HG03064 (cell line): Measurements from ENCODE around the gene NF1.

Experiments used
- ATAC-seq: cut with Tn5 transposase; IDR thresholded peaks from one replicate; pipeline ENCODE4 v1.9.1; 2021; ENCODE audit warnings: low read depth; ENCODE audit not compliant: unreplicated experiment

The NF1 gene

DNA sequence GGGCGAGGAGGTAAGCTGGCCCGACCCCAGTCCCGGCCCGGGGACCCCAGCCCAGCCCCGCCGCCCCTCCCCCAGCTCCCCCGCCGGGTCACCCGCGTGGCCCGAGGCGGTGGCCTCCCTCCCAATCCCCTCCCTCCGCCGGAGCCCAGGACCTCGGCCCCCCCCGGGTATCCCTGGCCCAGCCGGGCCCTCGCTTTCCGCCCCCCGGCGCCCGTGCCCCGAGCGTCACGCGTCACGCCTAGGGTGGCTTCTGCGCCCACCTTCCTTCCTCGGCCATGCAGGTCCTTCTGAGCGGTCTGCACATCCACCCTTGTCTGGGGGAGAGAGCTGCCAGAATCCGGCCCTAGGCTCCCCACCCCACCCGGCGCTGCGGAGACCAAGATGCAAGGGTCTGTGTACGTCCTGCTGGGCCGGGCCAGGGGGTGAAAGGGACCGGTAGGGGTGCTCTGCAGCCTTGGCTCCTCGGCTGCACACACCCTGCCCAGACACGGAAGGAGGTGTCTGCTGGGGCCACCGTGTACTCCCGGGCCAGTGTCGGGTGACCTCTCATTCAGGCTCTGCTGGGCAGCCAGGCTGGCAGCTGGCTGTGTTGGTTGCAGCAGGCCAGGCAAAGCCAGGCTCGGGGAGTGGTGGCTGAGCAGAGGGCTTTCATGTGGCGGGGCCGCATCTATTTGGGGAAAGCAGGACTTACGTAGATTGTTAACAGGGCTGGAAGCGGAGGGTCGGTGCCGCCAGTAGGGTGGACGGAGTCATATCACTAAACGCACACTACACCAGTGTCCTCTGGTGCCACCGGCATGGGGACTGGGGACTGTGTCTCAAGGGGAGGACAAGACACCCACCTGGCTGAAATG, 297.5 kb downstream of the NF1 start:
- no peak for ATAC-seq

DNA sequence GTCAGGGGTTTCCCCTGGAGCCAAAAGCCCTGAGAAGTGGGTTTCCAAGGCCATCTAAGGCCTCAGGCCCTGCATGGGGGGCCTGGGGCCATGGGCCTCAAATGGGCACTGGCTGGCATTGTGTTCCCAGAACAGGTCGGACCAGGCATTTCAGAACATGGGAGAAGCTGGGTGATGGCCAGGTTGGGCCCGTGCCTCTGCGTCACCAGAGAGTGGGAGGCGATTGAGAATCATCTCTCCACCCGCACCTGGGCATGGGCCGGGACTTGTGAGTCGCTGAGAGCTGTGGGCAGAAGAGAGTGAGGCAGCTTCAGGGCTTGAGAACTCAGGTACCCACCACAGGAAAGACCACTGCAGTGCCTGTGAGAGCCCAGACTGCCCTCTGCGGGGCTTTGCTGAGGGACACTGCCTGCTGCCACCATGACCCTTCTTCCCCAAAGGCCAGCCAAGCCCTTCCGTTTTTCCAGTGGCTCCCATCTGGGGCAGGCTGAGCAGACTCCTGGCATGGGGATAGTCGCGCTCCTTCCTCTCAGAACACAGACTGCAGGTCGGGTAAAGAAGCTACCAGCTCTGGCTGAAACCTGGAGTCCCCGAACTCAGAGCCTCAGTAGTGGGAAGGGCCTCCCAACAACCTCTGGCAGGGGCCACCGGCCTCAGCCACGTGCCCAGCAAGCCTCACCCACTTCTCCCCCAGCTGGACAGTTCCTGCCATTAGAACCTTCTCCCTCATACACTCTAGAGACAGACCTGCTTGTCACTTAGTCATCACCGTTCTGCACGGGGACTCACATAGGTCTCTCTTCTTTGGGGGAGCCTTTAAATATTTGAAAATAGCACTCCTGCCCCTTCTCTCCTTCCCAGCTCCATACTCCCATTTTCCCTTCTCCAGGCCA, 298.3 kb downstream of the NF1 start:
- no peak for ATAC-seq

DNA sequence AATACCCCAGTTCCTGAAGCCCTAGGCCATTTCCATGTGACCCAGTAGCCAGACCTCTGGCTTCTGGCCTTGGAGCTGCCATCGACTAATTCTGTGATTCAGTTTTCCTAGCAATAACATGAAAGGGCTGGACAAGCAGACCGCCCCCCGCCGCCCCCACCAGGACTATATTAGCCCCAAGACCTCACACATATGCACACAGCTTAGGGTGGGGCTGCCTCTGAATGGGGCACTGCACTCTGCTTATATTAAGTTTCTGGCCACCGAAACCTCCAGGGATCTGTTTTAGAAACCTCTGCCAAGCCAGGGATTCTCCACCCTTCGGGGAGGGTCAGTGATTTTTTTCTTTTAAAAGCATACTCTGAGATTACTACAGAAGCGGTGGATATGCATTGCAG, 299.0 kb downstream of the NF1 start:
- ATAC-seq: no peak

DNA sequence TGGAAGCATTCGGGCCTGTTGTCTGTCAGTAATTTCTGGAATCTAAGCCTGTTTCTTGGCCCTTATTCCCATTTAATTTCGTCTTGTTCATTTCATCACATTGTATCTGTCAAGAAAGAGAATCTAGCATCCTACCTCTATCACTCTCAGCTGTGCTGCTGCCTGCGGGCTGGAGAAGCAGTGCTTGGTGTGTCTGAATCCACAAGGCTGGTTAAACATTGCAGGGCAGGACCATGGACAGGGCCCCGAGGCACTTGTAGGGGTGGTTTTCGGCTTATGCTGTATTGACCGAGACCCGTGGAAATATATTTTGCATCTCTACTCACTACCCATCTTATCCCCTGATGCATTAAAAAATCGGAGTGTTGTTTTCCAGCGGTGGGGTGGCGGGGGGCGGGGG, 299.8 kb downstream of the NF1 start:
- ATAC-seq: no peak

DNA sequence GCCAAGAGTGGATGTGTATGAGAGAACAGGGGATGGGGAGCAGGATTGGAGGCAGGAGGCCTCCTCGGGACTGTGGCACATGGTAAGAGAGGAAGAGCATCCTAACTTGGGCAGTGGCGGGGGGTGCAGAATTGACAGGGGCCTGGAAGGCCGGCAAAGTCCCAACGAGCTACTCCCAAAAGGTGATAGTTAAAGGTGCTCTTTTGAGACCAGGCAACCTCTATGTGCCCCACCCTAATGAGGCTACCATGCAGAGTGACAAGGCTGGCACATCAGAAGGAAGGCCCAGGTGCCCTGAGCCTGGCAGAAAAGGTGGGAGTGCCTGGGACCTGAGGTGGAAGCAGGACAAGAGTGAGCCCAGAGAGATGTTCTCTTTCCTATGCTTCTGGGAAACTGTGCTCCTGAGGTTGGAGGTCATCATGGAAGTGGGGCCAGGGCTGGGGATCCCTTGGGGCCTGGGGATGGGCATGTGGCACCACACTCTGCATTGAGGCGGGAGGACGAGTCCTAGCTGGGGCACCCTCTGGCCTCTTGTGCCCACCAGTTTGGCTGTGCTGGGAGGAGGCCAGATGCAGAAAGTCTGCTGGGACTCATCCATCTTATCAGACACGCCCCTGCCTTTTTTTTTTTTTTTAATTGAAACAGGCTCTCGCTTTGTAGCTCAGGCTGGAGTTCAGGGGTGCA, 302.6 kb downstream of the NF1 start:
- ATAC-seq: no peak

DNA sequence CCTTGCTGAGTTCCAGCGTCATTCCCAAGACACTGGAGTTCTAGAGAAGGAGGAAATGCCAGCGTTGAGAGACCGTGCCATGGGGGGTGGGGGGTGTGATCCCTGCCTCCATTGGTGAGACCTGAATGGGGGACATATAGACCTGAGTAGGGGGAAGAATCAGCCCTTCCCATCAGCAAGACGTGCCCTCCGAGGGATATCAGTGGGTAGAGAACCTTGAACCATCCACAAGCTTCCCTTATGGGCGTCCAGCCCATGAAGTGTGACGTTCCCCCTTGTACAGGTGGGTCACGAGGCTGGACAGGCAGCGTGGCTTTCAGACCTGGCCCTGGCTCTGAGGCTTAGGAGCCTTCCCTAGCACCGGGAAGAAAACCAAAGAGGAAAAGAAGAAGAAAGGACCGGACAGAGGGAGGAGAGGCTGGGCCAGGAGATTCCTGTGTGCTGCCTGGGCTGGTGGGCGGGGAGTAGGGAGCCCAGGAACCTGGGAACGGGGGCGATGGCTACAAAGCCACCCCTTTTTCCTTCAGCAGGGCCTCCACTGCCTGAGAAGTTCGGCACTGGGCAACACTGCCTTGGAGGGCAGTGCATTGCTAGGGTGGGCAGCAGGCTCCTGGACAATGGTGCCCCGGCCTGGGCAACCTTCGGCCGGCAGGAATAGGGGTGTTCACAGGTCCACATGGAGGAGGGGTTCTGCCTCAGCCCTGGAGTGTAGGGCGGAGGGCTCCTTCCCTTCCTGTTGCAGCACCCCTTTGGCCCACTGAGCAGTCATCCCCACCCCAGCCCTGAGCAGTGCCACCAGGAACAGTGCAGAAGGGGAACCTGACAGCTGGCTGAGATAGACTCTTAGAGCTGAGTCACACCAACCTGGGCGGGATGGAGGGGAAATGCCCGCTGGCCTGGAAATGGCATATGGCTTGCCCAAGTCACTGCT, 303.9 kb downstream of the NF1 start:
- ATAC-seq: no peak

DNA sequence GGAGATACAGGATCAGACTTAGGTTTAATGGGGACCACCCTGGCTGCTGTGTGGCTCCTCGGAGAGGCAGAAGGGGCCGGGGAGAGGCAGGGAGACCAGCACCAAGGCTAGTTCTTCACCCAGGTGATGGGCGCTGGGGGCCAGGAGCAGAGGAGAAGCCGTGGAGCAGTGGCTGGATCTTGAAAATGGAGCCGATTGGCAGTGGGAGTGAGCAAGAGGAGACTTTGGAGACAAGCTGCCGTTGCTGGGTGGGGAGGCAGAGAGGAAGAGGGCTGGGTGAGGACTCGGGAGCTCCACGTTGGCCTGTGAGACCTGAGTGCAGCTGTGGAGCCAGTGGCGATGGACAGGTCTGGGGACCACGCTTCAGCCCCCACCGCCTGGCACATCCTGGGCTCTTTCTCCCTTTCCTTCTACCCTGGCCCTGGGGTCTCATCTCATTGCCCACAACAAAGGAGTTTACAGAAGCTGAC, 305.7 kb downstream of the NF1 start:
- ATAC-seq: no peak

DNA sequence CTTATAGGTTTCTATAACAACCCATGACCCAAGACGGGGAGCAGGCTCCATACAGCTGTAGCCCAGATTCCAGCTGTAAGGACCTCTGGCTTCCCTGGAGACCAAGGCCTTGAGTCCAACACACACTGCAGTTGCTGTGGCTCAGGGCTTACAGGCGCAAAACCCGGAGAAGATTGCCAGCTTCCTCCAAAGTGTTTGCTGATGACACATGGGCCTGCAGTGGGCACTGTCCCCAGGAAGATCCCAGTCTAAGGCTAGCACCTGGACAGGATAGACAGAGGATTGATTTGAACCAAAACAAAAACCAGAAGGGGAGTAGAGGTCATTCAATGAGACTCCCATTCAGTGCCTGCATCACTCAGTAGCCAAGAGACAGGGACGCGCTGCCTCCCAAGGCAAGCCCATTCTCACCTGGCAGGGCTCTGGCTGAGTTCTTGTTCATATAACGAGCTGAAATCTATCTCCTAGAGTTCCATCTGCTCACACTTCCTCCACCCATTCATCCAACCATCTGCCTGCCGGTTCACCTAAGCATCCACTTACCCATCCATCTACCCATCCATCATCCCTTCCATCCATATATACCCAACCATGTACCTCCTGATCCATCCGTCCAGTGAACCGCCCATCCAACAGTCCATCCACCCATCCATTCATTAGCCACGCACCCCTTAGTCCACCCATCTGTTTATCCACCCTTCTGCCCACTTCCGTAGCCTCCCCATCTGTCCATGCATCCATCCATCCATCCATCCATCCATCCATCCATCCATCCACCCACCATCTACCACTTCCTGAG, 306.9 kb downstream of the NF1 start:
- no peak for ATAC-seq

DNA sequence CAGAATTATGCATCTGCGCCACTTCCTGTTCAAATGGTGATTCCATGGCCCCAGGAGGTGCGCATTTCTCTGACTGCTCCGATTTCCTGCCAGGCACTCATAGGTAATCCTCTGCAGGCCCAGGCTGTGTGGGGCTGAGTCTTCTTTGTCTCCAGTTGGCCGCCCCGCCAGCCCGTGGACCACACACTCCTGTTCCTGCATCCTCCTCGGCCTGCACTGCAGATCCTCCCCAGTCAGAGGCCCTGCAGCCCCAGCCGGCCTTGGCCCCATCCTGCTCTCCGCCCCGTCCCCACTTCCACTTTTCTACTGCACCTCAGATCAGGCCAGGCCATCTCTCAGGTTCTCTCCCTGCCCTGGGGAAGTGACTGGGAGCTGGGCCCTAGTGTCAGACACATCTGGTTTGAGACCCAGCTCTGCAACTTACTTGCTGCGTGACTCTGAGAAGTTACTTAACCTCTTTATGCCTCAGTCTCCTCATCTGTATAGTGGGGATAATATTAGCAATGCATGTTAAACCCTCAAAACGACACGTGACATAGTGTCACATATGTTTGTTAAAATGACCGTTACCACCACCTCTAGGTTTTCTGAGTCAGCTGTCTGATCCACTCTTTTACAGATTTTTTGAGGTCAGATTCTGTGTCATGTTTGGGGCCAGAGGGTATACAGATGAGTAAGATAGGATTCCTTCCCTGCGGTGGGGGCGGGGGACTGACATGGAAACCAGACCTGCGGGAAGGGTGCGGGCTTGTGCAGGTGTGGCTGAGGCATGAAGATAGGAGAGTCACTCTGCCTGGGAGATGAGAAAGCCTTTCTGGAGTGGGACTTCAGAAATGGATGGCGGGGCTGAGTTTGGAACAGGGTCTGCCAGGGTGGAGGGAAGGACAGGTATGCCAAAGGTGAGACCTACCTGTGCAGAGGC, 309.5 kb downstream of the NF1 start:
- no peak for ATAC-seq

DNA sequence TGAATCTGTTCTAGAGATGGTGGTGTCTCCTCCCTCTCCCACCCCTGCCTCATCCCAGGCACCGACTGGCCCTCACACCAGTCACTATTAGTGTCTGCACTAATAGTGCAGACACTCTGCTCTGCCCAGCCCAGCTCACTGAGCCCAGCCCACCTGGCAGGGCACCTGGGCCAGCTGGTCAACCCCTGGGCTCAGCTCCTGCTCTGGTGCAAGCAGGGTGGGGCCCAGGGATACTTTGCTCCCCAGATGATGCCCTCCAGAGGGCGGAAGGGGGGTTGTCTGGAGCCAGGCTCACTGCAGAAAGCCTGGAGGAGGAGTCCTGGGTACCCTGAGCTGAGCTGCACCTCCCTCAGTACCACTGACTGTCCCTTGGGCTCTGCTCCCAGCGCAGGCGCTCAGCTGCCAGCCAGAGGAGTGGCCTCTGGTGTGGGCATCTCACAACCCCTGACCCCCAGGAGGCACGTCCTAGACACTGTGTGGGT, 311.2 kb downstream of the NF1 start:
- no peak for ATAC-seq

DNA sequence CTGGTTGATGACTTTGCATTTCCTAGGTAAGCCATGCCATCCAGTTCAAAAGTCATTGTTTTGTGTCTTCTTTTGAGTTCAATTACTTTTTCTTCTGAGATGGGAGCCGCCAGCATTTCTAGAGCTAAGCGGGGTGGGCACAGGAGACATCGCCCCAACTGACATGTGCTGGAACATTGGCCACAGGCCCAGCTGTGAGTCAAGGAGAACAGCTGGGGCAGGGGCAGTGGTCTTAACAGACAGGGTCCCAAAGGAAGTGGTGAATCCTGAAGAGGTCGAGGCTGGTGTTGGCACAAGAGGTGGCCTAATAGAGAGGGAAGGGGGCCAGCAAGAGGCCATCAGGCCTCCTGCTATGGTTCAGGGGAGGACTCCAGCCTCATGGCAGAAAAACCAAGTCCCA, 313.8 kb downstream of the NF1 start:
- ATAC-seq: no peak

DNA sequence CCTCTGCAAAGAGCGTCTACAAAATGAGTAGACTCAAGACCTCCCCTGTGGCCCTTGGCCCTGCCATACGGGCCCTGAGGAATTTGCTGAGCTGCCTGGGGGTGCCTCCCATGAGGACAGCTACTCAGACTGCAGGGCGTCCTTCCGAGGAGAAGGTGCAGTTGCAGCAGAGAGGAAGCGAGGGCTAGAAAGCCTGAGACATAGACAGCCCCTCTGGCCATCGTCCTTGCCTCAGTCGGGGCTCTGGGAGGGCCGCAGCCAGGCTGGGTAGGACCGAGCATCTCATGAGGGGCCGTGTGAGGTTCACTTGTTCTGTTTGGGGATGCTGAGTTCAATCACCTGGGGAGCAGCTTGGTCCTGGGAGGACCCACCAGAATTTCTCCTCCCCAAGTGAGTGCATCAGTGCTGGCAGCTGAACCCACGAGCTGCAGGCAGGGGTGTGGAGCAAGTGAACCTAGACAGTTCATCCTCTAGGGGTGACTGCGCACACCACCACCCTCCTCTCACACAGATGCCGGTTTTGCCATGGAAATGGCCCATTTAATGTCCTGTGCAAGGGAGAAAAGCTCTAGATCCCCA, 317.0 kb downstream of the NF1 start:
- ATAC-seq: no peak

DNA sequence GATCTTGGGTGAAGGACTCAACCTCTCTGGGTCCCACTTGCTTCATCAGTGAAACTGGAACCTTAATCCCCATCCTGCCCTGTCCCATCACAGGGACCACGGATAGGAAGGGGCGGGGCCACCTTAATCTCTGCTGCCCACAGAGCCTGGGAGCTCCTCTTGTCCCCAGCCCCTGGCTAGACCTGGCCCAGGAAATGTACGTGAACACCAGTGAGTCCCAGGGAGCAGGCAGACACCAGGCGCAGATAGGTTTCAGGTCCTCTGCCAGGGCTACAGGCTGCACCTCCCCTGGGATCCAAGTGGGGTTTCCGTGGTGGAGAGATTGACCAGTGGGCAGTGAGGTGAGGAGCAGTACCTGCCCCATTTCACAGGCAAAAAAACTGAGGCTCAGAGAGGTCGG, 317.7 kb downstream of the NF1 start:
- no peak for ATAC-seq

DNA sequence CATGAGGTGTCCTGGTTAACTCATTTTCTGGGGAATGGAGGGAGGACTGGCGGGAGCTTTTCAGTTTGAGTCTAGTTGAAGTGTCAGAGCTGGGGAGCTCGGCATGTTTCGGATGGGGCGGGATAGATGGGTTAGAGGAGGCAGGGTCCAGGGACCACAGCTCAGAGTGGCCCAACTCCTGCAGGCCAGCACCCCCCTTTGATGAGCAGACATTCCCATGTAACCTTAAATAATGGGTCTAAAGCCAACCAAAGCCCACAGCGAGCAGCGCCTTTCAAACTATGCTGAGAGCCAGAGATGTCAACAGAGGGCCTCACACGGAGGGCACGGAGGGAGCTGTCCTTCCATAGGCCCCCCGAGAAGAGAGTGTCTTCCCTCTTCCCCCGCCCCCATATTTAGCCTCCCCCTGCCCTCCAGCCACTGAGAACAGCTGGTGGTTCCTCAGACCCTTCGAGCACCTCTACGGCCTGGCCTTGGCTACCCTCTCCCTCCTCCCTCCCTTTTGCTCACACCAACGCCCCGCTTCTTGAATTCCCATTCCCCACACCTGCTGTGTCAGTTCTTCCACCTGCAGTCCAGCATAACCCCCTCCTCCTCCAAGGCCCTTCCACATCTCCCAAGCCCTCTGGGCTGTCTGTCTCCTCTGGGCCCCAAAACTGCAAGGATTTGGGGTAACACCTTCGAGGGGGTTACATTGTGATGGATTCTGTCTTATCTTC, 318.5 kb downstream of the NF1 start:
- no peak for ATAC-seq

DNA sequence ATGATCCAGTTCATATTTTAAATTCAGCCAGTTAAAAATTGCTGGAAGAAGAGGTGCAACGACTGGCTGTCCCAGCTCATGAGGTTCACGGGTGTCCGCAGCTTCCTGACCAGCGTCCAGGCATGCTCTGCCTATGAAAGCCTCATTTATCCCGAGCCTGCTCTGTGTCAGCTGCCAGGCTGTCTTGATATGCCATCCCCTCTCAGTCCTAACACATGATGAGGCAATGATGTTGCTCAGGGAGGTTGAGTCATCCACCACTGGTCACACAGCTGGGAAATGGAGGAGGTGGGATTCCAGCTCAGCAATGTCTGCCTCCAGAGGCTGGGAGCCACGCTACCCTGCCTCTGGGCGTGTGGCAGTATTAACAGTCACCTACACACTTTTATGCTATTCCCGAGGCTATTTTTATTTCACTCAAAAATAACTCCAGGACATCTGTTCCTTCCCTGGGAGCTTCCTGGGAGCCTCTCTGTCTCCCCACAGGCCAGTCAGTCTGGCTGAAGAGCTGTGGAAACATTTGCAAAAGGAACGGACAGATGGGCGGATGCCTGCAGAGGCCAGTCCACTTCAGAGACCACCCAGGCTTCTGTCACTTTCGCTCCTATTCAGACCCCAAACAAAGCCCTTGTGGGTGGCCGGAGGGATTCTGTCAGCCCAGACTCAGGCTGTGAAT, 319.2 kb downstream of the NF1 start:
- no peak for ATAC-seq

DNA sequence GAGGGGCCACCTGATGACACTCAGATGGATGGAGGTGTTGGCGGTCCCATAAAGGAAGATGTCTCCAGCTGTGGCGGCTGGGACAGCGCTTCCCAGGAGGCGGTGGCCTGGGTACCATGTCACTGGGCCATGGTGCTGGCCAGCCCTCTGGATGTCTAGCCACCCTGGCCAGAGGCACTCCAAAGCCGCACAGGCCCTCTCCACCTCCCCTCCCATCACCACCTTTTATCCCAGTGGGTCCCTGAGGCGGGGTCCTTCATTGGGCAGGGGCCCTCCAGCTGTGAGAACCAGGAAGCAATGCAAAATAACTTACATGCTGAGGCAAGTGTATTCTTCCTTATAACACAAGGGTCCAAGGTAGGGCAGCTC, 319.8 kb downstream of the NF1 start:
- no peak for ATAC-seq
